GM19397 (cell line): ENCODE results near the gene RAB14.
A peak's percentile ranks its signal among the peaks of the same experiment; 100 is the strongest.

Source experiments
- ATAC-seq: cut with Tn5 transposase; IDR thresholded peaks from one replicate; pipeline ENCODE4 v1.9.1; 2021; ENCODE audit warnings: mild to moderate bottlenecking, moderate library complexity; ENCODE audit not compliant: unreplicated experiment

Gene RAB14

DNA sequence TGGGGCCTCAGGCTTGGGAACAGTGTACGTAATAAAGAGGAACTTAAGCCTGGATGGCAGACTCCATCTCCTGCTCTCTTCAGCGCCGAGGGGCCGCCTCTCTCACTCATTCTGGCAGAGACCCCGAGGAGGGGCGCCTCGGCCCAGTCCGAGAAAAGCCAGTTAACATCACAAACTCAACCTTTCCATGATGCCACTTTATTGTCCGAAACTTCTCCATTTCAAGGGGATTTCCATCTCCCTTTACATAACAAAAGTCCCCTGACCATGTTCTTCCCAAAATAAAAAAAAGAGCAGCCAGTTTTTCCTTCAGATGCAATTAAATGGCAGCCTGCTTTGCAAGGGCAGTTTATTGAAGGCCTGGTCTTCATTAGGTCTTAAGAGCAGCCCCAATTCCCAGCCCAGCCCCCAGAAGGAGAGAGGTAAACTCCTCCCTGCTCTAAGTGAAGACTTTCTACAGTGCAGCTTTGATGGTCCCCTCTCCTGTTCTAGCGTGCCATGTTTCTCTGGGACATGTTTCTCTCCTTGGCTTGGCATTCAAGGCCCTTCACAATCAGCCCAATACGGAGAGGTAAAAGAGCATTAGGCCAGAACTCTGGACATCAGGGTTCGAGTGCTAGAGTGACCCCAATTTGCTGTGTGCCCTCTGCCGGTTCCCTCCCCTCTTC is 19.5 kb upstream of the RAB14 start:
- no peak for ATAC-seq

DNA sequence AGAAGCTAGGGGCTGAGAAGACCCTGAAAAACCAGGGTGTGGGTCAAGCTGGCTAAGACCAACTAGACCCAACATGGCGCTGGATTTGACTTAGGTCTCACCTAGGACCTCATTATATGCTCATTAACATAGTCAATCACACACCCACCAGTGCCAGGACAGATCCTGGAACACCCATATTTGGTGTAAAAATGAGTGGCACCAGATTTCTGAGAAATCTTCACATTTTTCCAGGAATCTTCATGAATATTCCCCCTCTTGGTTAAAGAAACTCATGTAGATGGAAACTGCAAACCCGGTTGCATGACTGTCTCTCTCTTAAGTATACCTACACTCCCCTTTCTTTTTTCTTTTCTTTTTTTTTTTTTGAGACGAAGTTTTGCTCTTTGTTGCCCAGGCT is 17.9 kb upstream of the RAB14 start:
- ATAC-seq = no peak

DNA sequence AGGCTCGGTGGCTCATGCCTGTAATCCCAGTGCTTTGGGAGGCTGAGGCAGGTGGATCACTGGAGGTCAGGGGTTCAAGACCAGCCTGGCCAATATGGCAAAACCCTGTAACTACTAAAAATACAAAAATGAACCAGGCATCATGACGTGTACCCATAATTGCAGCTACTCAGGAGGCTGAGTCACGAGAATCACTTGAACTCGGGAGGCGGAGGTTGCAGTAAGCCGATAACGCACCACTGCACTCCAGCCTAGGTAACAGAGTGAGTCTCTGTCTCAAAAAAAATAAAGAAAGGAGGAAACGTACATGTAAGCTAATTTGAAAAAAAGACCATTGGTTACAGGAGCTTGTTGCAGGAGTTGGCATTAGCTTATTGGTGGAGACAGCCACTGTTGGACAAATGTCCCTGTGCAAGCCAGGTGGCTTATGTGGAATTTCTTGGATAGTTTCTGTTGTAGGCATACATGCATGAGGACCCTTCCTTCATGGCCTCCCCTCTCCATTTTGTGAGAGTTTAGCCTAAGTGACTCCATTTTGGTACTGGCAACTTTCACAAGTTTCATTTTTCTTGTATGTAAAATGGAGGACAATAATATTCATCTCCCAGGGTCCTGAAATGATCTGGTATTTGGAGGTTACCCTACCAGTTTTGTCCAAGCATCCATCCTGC is 16.8 kb upstream of the RAB14 start:
- no peak for ATAC-seq

DNA sequence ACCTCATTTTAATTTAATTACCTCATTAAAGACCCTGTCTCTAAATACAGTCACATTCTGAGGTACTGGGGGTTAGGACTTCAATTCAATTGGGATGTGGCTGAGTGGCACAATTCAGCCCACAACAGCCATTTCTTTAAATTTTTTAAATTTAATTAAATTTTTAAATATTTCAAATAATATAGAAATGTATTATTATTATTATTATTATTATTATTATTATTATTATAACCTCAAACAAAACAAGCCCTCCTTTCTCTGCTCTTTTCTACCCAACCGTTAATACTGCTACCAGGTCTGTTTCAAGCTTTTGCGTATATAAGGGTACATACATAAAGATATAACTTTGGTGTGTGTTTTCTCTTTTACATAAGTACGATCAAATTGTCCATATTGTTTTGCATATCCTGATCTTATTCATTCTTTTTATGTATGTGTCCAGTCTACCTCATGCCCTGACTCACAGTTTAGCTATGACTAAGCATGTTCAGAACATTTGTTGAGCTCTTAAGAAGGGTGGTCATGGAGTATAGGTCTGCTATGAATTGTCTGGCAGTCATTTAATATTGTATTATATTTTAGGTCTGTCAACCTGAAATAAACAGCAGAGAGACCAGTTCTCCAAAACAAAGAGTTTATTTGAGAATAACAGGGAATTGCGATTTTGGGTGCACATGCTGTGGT is 16.1 kb upstream of the RAB14 start:
- ATAC-seq = no peak

DNA sequence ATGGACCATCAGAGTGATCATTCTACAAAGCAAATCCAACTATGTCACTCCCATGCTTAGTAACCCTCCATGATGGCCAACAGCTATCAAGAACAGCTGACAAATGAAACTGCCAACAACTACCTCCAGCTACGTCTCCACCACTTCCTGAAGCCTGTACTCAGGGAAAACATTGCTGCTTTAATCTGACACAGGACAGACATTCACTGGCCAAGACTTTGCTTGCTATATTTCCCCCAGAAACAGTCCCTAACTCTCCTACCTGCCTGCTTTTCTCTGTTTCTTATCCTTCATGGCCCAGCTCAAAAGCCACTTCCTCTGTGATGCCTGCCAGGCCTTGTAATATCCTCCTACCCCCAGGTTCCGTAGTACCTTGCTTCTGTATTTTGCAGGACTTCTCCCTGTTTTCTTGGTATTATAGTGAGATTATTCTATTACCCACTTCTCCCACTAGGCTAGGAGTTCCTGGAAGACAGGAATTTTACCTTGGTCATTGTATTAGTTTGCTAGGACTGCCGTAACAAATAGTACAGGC is 14.7 kb upstream of the RAB14 start:
- no peak for ATAC-seq

DNA sequence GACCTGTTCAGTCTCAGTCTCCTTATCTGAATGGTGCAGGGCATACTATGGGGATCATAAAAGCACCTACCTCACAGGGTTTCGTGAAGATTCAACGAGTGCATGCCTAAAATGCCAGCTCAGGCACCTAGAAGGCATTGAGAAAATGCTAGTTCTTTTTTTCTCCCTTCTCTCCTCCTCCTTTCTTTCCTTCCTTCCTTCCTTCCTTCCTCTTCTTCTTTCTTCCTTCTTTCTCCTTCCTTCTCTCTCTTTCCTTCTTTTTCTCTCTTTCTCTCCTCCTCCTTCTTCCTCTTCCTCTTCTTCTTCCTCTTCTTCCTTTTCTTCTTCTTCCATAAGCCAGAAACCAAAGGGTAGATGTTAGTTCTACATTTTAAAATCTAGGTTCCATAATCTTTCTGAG is 12.3 kb upstream of the RAB14 start:
- no peak for ATAC-seq

DNA sequence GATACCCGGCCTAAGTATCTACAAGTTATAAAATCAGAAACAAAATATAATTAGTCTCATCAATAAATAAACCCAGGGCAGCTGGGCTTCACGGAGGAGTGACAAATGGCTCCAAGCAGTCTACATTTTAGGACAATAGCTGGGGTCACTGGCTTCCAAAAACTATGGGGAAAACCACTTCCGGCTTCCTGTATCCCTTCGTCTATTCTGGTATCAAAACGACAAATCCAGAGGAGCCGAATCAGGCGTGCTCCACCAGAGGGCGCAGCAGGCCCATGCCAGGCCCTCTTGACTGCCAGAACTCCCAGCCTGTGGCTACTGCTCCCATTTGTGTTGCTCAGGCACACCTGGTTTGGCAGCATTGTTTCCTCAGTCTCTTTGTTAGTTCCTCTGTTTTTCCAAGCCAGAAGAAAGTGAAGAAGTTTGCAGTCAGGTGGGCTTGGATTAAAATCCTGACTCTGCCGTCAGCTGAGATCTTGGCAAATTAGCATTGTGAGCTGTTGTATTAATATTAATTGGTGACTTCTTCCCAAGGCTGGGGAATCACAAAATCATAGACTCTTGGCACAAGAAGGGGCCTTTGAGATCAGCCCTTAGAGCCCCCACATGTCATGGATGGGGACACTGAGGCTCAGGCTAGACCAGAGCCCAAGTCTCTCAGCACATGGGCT is 11.6 kb upstream of the RAB14 start:
- ATAC-seq = peak; percentile 52

DNA sequence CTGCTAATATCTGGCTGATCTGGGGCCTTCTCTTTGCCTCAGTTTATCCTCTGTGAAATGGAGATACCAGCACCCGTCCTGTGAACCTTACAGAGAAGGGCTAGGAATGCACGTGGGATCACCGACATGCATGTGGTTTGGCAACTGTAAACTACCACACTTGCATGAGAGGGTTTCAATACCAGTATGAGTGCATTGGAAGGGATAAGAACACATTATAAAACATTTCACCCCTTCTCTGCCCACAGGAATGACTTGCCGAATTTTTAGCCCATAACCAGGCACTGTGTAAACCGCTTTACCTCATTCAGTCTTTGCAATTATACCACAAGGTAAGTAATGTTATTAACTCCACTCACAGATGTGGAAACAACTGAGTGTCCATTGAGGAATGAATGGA is 8.9 kb upstream of the RAB14 start:
- ATAC-seq = no peak

DNA sequence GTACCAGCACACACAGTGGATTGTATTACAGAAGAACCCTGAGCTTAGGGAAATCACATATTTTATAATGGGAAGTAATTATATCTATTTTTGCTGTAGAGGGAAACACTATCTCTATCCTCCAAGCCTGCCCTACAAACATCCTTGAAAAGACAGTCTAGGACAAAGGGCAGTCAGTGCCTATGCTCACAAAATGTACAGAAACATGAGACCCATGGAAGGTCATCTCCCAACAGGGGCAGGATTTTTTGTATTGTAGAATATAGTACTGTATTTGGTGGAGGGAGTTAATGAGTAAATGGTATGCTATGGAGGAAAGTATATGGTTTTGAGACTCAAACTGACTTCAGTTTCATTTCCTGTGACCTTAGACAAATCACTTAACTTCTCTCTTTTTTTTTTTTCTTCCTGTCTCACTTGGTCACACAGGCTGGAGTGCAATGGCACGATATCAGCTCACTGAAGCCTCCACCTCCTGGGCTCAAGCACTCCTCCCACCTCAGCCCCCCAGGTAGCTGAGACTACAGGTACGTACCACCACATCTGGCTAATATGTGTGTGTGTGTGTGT is 5.8 kb upstream of the RAB14 start:
- peak; percentile 80 for ATAC-seq

DNA sequence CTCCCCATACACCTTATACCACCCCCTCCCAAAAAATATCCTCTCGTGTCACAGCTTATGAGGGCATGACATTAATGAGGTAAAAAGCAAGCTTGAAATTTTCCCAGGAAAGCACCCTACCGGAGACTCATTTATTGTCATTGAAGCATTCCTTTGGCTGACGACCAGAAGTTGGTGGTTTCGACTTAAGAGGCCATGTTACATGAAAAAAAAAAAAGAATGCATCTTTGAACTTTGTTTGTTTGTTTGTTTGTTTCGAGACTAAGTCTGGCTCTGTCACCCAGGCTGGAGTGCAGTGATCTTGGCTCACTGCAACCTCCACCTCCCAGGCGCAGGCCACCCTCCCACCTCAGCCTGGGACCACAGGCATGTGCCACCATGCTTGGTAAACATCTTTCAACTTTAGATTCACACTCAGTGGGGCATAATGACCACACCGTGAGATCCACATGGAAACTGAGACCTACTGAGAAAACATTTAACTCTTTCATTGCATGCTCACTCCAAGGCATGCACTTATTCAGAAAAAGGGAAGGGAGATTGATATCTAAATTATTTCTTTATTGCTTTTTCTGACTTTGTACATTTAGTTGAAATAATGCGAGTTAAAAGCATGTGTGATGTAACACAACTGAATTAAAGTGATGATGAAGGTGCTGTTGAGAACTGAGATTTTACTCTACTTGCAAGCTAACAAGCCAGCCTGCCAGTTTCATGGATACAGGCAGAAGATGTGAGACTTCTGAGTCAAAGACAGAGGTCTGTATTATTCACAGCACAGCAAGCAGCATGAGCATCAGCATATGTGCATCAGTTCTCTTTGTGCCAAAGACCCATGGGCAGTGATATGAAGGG is 5.1 kb upstream of the RAB14 start:
- ATAC-seq = peak; percentile 27

DNA sequence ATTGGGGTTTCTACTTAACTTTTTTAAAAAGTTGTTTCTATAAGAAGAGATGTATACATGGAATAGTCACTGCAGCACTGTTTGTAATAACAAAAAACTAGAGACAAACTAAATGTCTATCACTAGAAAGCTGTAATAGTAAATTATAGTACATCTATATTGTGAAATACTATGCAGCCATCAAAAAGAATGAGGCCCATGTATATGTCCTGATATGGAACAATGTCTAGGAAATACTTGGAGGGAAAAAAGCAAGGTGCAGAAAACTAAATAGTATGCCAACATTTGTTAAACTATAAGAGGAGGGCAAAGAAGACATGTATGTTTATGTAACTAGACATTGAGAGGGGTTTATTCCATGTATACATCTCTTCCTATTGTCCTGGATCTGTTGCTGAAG is 2.9 kb upstream of the RAB14 start:
- no peak for ATAC-seq

DNA sequence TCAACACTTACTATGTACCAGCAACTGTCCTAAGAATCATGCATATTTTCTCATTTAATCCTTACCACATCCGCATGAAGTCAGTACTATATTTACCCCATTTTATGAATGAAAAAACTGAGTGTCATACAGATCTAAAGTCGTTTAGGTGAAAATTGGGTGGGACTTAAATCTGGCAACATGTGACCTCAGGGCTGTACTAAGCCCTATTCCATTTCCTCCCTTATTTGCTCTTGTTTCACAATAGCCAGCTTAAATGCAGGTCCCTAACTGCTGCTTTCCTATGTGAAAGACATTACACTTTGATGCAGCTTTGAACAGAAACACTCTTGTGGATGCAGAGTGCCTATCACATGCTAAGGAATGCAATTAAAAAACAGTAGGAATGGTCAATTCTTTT is 2.5 kb upstream of the RAB14 start:
- ATAC-seq = no peak

DNA sequence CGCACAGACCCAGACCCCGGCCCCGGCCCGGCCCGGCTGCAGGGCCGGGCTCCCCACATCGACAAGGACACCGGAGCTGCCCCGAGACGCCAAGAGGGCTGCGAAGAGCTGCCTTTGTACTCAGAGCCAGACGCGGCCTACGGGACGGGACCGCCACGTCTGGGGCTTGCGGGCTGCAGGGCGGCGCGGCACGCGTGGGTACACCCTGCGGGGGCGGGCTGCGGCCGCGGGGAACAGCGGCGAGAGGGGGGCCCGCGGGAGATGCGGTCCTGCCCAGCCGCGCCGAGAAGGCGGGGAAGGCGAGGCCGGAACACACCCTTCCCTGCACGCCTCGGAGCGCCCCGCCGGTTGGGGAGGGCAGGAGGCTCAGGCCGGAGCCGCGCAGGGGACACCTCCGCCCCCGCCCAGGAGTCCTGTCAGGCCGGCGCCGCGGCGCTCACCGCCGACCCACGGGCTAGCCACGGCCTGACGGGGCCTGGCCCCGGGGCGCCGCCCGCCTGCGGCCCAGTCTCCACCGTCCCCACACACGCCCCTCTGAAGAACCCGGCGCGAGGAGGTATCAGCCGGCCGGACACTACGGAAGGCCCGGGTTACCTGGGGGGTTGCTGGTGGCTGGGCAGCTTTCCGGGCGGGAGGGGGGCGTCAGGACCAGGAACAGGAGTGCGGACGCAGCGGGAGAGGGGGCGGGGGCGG is 478 bp downstream of the RAB14 start:
- ATAC-seq = peak; percentile 39

DNA sequence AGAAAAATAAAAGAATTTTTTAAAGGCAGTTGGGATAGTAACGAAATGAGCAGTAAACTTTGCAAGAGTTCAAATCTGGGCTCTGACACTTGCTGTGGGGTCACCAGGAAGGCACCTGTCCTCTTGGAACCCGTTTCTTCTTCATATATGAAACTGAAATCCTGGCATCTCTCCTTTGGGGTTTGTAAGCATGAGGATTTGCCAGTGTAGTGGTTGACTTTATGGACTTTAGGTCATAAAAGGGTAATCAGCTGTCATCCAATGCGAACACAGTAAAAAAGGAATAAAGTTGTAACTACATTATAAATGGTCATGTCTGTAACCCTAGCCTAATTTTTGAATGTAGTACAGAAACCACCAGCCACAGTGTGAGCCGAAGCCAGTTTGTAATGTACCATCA is 1.3 kb downstream of the RAB14 start:
- no peak for ATAC-seq

DNA sequence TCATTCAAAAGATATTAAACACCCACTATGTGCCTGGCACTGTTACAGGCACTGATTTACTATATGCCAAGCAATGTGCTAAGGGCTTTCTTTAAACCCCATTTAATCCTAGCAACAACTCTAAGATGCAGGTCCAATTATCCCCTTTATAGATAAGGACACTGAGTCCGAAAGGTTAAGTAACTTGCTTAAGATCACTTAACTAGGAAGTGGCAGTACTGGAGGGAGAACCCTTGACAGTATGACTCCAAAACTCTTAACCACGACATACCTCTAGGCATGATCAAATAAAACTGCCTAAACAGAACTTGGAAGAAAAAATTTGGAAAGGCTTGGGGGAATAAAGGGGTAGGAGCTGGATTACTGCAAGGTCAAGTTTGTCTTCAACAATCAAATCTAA is 1.7 kb downstream of the RAB14 start:
- ATAC-seq = no peak

DNA sequence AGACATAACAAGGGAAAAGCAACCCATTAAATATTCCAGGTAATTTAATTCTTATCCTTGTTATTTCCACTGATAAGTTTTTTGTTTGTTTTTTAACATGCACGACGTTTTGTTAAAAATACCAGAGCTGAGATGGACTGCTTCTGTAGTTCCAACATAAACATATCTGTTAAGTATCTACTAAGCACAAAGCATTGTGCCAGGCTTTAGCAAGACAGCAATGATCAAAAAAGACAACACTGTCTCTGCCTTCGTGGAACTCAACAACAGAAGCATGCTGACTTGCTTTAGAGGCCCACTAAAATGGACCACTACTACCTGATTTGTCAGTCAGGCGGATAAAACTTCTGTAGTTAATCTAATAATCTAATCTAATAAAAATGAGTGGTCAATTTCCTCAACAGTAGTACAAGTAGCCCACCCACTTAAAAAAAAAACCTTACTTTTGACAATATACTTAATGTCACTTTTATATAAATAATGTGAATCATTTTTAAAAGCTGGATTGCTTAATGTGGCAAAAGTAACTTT is 3.1 kb downstream of the RAB14 start:
- no peak for ATAC-seq

DNA sequence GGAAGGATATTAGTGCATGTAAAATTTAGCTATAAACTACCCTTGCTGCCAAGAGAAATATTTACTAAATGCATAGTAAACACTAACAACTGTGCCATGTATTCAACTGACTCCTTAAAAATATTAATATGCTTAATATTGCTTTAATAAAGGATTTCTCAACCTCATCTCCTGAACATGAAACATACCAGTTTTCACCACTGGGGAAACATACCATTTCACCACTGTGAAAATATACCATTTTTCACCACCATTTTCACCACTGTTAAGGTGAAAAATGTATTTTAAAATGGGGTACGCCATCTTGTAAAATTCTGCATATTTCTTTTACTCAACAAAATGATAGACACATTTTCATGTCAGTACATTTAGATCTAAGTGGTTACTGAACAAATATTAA is 4.5 kb downstream of the RAB14 start:
- ATAC-seq = no peak

DNA sequence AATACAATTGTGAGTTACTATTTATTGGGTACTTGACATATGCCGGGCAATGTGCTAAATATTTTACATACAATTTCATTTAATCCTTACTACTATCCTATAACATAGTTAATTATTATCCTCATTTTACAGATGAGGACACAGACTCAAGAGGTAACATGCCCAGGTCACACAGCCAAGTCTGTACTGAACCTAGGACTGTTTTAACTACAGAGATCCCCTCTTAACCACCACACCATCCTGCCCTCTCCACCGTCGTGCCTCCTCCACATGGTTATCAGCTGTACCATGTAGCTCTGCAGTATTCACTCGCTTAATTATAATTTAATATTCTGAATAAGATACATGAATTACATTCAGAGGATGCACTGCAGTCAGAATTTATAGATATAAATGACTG is 5.3 kb downstream of the RAB14 start:
- no peak for ATAC-seq

DNA sequence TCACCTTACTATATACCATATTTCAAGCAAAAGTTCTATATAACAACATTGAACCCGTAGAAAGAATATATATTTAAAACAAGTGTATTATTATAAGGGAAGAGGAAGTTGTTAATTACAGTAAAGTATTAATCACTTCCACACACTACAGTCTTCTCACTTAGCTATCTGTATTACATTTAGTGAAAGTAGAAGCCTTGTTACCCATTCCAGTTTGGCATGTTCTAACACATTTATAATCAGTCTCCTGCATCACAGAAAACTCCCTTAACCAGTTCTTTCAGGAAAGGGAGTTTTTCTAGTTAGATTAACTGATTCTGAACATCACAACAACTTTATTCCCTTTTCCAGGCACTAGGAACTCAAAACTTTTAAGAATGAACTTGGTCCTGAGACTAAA is 6.9 kb downstream of the RAB14 start:
- no peak for ATAC-seq
